ENCODE results near the gene NBPF8.
"Not testable (repeated sequence)": the region's sequence is repeated elsewhere in the genome, so short reads cannot be mapped to it uniquely, and the experiment has no call there.

DNA sequence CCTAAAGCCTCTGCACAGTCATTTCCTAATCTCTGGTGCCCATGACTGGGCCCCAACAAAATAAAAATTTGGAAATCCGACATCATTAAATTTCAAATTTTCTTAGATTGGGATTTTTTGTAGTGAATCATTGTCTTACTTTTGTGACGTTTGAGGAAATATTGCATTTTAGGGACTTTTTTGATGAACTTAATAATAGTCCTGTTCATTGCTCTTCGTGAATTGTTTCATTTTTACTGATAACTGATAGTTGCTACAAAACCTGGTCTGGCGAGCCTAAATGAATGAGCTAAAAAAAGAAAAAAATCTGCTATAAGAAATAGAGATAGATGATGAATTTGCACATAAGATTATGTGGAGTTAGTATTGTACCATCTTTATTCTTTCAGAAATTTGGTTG, 23.5 kb upstream of the NBPF8 start:
- TF ChIP-seq, protein P1, sequence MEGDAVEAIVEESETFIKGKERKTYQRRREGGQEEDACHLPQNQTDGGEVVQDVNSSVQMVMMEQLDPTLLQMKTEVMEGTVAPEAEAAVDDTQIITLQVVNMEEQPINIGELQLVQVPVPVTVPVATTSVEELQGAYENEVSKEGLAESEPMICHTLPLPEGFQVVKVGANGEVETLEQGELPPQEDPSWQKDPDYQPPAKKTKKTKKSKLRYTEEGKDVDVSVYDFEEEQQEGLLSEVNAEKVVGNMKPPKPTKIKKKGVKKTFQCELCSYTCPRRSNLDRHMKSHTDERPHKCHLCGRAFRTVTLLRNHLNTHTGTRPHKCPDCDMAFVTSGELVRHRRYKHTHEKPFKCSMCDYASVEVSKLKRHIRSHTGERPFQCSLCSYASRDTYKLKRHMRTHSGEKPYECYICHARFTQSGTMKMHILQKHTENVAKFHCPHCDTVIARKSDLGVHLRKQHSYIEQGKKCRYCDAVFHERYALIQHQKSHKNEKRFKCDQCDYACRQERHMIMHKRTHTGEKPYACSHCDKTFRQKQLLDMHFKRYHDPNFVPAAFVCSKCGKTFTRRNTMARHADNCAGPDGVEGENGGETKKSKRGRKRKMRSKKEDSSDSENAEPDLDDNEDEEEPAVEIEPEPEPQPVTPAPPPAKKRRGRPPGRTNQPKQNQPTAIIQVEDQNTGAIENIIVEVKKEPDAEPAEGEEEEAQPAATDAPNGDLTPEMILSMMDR (IDR thresholded peaks at IDR 0.05): not testable (repeated sequence)
- not testable (repeated sequence) for TF ChIP-seq POLR2A, POLR2AphosphoS5 (IDR thresholded peaks at IDR 0.05)
